Panc1 (cell line): ENCODE data around the gene LHFPL4. TPM values are rescaled to one million over a fixed set of nuclear protein-coding genes. Genes with fewer than 3 reads are reported as not detected.

Experiments used
- ATAC-seq: fragments of 200-7000 bp; cut with Tn5 transposase; 2 replicates; pipeline ENCODE4 v1.9.1; 2020; ENCODE audit warnings: mild to moderate bottlenecking, moderate library complexity
- BruUV-seq: library from RNA; stranded (reverse); fragments of 400-500 nt; replicated peaks from 2 replicates; lab custom pipeline; 2021; lab: Mats Ljungman, UMichigan
- CTCF ChIA-PET: fragments of 300-600 bp; sonication (Branson Sonifier 250); formaldehyde crosslinking; loops from one replicate; lab custom pipeline; 2022; ENCODE audit warnings: antibody characterized with exemption; lab: Charles Lee
- POLR2A ChIA-PET: fragments of 300-600 bp; sonication (Branson Sonifier 250); formaldehyde crosslinking; loops from one replicate; lab custom pipeline; 2022; ENCODE audit warnings: antibody characterized with exemption; lab: Charles Lee
- DNase-seq: peaks from one replicate; pipeline ENCODE4 v3.0.0-alpha.2; 2010; ENCODE audit warnings: low read depth, low spot score
- H3K27ac ChIP-seq: 2 replicates; pipeline ENCODE4 v1.5.1; 2011; ENCODE audit warnings: mild to moderate bottlenecking, low read length, inconsistent platforms
- H3K27me3 ChIP-seq: fragments of 200-500 bp; sonication (Bioruptor generic); 2 replicates; pipeline ENCODE4 v1.6.0; 2014; ENCODE audit warnings: low read length, inconsistent platforms; ENCODE audit not compliant: control insufficient read depth, insufficient read depth
- H3K36me3 ChIP-seq: fragments of 200-500 bp; sonication (Bioruptor generic); 2 replicates; pipeline ENCODE4 v1.5.1; 2014; ENCODE audit warnings: inconsistent platforms, mild to moderate bottlenecking, low read length, moderate library complexity; ENCODE audit not compliant: control insufficient read depth, insufficient read depth
- H3K4me1 ChIP-seq: 2 replicates; pipeline ENCODE4 v1.5.1; 2011; ENCODE audit warnings: inconsistent platforms, mild to moderate bottlenecking, low read length, moderate library complexity; ENCODE audit not compliant: control insufficient read depth, insufficient read depth
- H3K4me3 ChIP-seq, 2 experiments: 2 replicates each; pipeline ENCODE4 v1.5.1; 2011 to 2012; ENCODE audit warnings: low read depth in 2 of 2, low read length in 2 of 2, mild to moderate bottlenecking in 2 of 2, inconsistent platforms in 1 of 2, moderate library complexity in 1 of 2
- H3K9me3 ChIP-seq: fragments of 200-500 bp; sonication (Bioruptor generic); 2 replicates; pipeline ENCODE4 v1.5.1; 2014; ENCODE audit warnings: low read depth, mild to moderate bottlenecking, inconsistent platforms, low read length, moderate library complexity; ENCODE audit not compliant: control insufficient read depth, insufficient read depth
- POLR2AphosphoS5 ChIP-seq: IDR thresholded peaks from 2 replicates; pipeline ENCODE4 v1.6.1; 2012; ENCODE audit warnings: mild to moderate bottlenecking, low read depth, low read length, moderate library complexity
- SIN3A ChIP-seq: IDR thresholded peaks from 2 replicates; pipeline ENCODE4 v1.6.1; 2012; ENCODE audit warnings: low read depth, mild to moderate bottlenecking, low read length, moderate library complexity, borderline replicate concordance; ENCODE audit not compliant: insufficient read depth
- TCF7L2 ChIP-seq: IDR thresholded peaks from 2 replicates; pipeline ENCODE4 v1.6.1; 2011; ENCODE audit warnings: mild to moderate bottlenecking, low read depth, low read length, inconsistent platforms
- in situ Hi-C: cut with HindIII; loops from 2 replicates; pipeline ENCODE4 v1.10.0; 2016; ENCODE audit warnings: low sequenced_read_pairs, low pct_unique_long_range_greater_than_20kb
- intact Hi-C: fragments of 100-400 bp; cut with micrococcal nuclease; formaldehyde crosslinking; loops from one replicate; pipeline ENCODE4 v1.10.0; 2022; ENCODE audit not compliant: unreplicated experiment
- total RNA-seq: library from RNA; stranded (reverse); gene quantifications from one replicate; pipeline ENCODE4 v1.2.1, GENCODE V29; 2021; ENCODE audit not compliant: unreplicated experiment
- TF ChIP-seq, protein P1 (sequence below), 2 experiments: IDR thresholded peaks; 2 replicates each; pipeline ENCODE4 v1.6.1; 2011 to 2012; ENCODE audit warnings: low read depth in 2 of 2, control low read depth in 1 of 2, low read length in 1 of 2, mild to moderate bottlenecking in 1 of 2, moderate library complexity in 1 of 2; ENCODE audit not compliant: insufficient read depth in 1 of 2
- TF ChIP-seq, protein P2 (sequence below): fragments of 450-650 bp; IDR thresholded peaks from 2 replicates; pipeline ENCODE4 v1.5.1; 2017; ENCODE audit warnings: mild to moderate bottlenecking

Gene LHFPL4
- total RNA-seq, 1 experiment from 2014 or later: not detected

DNA sequence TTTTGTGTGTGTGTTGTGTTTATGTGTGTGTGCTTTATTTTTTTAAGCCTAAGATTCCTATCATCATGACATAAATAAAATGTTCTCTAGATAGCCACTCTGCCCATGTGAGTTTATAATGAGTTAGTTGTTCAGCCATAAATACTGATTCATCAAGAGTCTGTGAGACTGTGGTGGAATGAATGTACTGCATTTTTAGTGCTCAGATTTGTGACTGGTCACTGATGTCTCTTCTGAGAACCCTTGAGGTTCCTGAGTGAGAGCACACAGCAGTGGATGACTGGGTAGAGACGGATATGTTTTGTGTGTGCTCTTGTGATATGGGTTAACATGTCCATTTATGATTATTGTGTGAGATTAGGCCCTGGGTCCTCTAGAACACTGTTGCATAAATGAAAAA is 105.0 kb downstream of the LHFPL4 start:
- CTCF ChIA-PET: no interaction called here

More for the DNA sequence above, 105.0 kb downstream of the LHFPL4 start:
- H3K27ac ChIP-seq: no peak overlapping the region
- in situ Hi-C loops (no loop called here), intact Hi-C loops (no loop called here)
- ATAC-seq (no peak), DNase-seq (no peak)
- no peaks in the 10 kb centered on the region for H3K9me3 ChIP-seq
- POLR2A ChIA-PET: no interaction called here
- H3K27me3 ChIP-seq: no peaks in the 10 kb centered on the region
- no peak for TF ChIP-seq SIN3A
- TF ChIP-seq, protein P1, sequence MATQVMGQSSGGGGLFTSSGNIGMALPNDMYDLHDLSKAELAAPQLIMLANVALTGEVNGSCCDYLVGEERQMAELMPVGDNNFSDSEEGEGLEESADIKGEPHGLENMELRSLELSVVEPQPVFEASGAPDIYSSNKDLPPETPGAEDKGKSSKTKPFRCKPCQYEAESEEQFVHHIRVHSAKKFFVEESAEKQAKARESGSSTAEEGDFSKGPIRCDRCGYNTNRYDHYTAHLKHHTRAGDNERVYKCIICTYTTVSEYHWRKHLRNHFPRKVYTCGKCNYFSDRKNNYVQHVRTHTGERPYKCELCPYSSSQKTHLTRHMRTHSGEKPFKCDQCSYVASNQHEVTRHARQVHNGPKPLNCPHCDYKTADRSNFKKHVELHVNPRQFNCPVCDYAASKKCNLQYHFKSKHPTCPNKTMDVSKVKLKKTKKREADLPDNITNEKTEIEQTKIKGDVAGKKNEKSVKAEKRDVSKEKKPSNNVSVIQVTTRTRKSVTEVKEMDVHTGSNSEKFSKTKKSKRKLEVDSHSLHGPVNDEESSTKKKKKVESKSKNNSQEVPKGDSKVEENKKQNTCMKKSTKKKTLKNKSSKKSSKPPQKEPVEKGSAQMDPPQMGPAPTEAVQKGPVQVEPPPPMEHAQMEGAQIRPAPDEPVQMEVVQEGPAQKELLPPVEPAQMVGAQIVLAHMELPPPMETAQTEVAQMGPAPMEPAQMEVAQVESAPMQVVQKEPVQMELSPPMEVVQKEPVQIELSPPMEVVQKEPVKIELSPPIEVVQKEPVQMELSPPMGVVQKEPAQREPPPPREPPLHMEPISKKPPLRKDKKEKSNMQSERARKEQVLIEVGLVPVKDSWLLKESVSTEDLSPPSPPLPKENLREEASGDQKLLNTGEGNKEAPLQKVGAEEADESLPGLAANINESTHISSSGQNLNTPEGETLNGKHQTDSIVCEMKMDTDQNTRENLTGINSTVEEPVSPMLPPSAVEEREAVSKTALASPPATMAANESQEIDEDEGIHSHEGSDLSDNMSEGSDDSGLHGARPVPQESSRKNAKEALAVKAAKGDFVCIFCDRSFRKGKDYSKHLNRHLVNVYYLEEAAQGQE (IDR thresholded peaks at IDR 0.05; ENCODE audit: insufficient read depth in 1 of 2, low read depth in 2 of 2, low read length in 1 of 2): no peak
- no peak for TF ChIP-seq POLR2AphosphoS5
- TF ChIP-seq, protein P2, sequence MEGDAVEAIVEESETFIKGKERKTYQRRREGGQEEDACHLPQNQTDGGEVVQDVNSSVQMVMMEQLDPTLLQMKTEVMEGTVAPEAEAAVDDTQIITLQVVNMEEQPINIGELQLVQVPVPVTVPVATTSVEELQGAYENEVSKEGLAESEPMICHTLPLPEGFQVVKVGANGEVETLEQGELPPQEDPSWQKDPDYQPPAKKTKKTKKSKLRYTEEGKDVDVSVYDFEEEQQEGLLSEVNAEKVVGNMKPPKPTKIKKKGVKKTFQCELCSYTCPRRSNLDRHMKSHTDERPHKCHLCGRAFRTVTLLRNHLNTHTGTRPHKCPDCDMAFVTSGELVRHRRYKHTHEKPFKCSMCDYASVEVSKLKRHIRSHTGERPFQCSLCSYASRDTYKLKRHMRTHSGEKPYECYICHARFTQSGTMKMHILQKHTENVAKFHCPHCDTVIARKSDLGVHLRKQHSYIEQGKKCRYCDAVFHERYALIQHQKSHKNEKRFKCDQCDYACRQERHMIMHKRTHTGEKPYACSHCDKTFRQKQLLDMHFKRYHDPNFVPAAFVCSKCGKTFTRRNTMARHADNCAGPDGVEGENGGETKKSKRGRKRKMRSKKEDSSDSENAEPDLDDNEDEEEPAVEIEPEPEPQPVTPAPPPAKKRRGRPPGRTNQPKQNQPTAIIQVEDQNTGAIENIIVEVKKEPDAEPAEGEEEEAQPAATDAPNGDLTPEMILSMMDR: no peak
- no peak for TF ChIP-seq TCF7L2
- no peaks in the 10 kb centered on the region for H3K4me1 ChIP-seq
- no TSS peak for BruUV-seq
- no peak overlapping the region for H3K4me3 ChIP-seq
- H3K36me3 ChIP-seq: peaks cover 51% of the 10 kb centered on the region

Other genes with a start within 250 kb of the LHFPL4 start
- gene THUMPD3, start 190.8 kb downstream of the LHFPL4 start, total RNA-seq: 43.5 TPM
- gene SETD5, start 156.2 kb downstream of the LHFPL4 start, total RNA-seq: 69.4 TPM
- gene MTMR14, start 95.7 kb upstream of the LHFPL4 start, total RNA-seq: 26.8 TPM
- 0.13 TPM for gene CPNE9, start 150.0 kb upstream of the LHFPL4 start, total RNA-seq
- gene BRPF1, start 177.9 kb upstream of the LHFPL4 start, total RNA-seq: 17.4 TPM
- gene OGG1, start 196.1 kb upstream of the LHFPL4 start, total RNA-seq: 32.5 TPM
- 9.7 TPM for gene CAMK1, start 216.1 kb upstream of the LHFPL4 start, total RNA-seq
- gene TADA3, start 238.7 kb upstream of the LHFPL4 start, total RNA-seq: 61.3 TPM
- 117 TPM for gene ARPC4, start 239.3 kb upstream of the LHFPL4 start, total RNA-seq